ENCODE data around the gene KCNQ2. TPM values are rescaled to one million over a fixed set of nuclear protein-coding genes. Genes with fewer than 3 reads are reported as not detected.

Gene KCNQ2
- total RNA-seq, 1 experiment from 2014 or later, result 0.25 TPM

- H3K27me3 Mint-ChIP-seq (ENCODE audit: insufficient read depth, unreplicated experiment), result peaks cover 49% of the 10 kb centered on the region
- DNase-seq, result no peak
- no peak overlapping the region for H3K4me3 Mint-ChIP-seq (ENCODE audit: unreplicated experiment)
- no peak overlapping the region for H3K27ac Mint-ChIP-seq (ENCODE audit: unreplicated experiment)
- no peaks in the 10 kb centered on the region for H3K36me3 ChIP-seq (ENCODE audit: control insufficient read depth, insufficient read depth, low read length)
- peaks cover 4% of the 10 kb centered on the region for H3K36me3 Mint-ChIP-seq (ENCODE audit: insufficient read depth, unreplicated experiment)
- BruUV-seq (replicated peaks), result no TSS peak
- POLR2A ChIA-PET, result no interaction called here
- H3K4me1 ChIP-seq, result peaks cover 6% of the 10 kb centered on the region; the same call in 1 of the 2 replicates
- no peak for TF ChIP-seq CTCF (IDR thresholded peaks at IDR 0.05; ENCODE audit: insufficient read depth in 1 of 2, low read depth in 1 of 2, low read length in 1 of 2, severe bottlenecking in 1 of 2, unreplicated experiment in 1 of 2)
- CTCF ChIA-PET, result no interaction called here
- H3K9me3 ChIP-seq, result no peaks in the 10 kb centered on the region
- H3K27me3 ChIP-seq (replicated peaks; ENCODE audit: control insufficient read depth, insufficient read depth, low read length), result peaks cover 1% of the 10 kb centered on the region
- intact Hi-C loops (cut with micrococcal nuclease; ENCODE audit: unreplicated experiment), result no loop called here
- no peak overlapping the region for H3K4me3 ChIP-seq (ENCODE audit: low read depth, low read length)
- H3K4me1 Mint-ChIP-seq (ENCODE audit: low read depth, unreplicated experiment), result no peaks in the 10 kb centered on the region
- H3K9me3 Mint-ChIP-seq (ENCODE audit: unreplicated experiment), result no peaks in the 10 kb centered on the region
Measured at GRCh38 chr20:63473555-63474449, 1.3 kb upstream of the KCNQ2 start.

- peaks cover 48% of the 10 kb centered on the region for H3K27me3 Mint-ChIP-seq (ENCODE audit: insufficient read depth, unreplicated experiment)
- no peak overlapping the region for H3K4me3 ChIP-seq (ENCODE audit: low read depth, low read length)
- H3K9me3 ChIP-seq, result no peaks in the 10 kb centered on the region
- DNase-seq, result no peak
- intact Hi-C loops (cut with micrococcal nuclease; ENCODE audit: unreplicated experiment), result no loop called here
- TF ChIP-seq CTCF (IDR thresholded peaks at IDR 0.05; ENCODE audit: insufficient read depth in 1 of 2, low read depth in 1 of 2, low read length in 1 of 2, severe bottlenecking in 1 of 2, unreplicated experiment in 1 of 2), result no peak
- H3K36me3 Mint-ChIP-seq (ENCODE audit: insufficient read depth, unreplicated experiment), result peaks cover 4% of the 10 kb centered on the region
- H3K27ac Mint-ChIP-seq (ENCODE audit: unreplicated experiment), result no peak overlapping the region
- peaks cover 6% of the 10 kb centered on the region; the same call in 1 of the 2 replicates for H3K4me1 ChIP-seq
- peaks cover 1% of the 10 kb centered on the region for H3K27me3 ChIP-seq (replicated peaks; ENCODE audit: control insufficient read depth, insufficient read depth, low read length)
- H3K9me3 Mint-ChIP-seq (ENCODE audit: unreplicated experiment), result no peaks in the 10 kb centered on the region
- no peaks in the 10 kb centered on the region for H3K36me3 ChIP-seq (ENCODE audit: control insufficient read depth, insufficient read depth, low read length)
- H3K4me1 Mint-ChIP-seq (ENCODE audit: low read depth, unreplicated experiment), result no peaks in the 10 kb centered on the region
- no TSS peak for BruUV-seq (replicated peaks)
- ChIA-PET CTCF (no interaction called here), POLR2A (no interaction called here)
- H3K4me3 Mint-ChIP-seq (ENCODE audit: unreplicated experiment), result no peak overlapping the region
Measured at GRCh38 chr20:63472862-63473390, 471 bp upstream of the KCNQ2 start.

GRCh38 chr20:63471717-63471980 is 806 bp downstream of the KCNQ2 start:
- H3K9me3 ChIP-seq, result no peaks in the 10 kb centered on the region
- ChIA-PET CTCF (interaction anchor here (0.6 kb wide), 2 partner anchors 172 to 180 kb away, joined by 3 to 5 read pairs; no protein-coding TSS in a partner anchor), POLR2A (no interaction called here)
- no peak overlapping the region for H3K4me3 ChIP-seq (ENCODE audit: low read depth, low read length)
- H3K27me3 Mint-ChIP-seq (ENCODE audit: insufficient read depth, unreplicated experiment), result peaks cover 48% of the 10 kb centered on the region
- H3K36me3 ChIP-seq (ENCODE audit: control insufficient read depth, insufficient read depth, low read length), result no peaks in the 10 kb centered on the region
- H3K4me1 ChIP-seq, result peaks cover 6% of the 10 kb centered on the region; the same call in 1 of the 2 replicates
- TF ChIP-seq CTCF (IDR thresholded peaks at IDR 0.05; ENCODE audit: insufficient read depth in 1 of 2, low read depth in 1 of 2, low read length in 1 of 2, severe bottlenecking in 1 of 2, unreplicated experiment in 1 of 2), result no peak
- peaks cover 4% of the 10 kb centered on the region for H3K36me3 Mint-ChIP-seq (ENCODE audit: insufficient read depth, unreplicated experiment)
- no peak overlapping the region for H3K27ac Mint-ChIP-seq (ENCODE audit: unreplicated experiment)
- H3K9me3 Mint-ChIP-seq (ENCODE audit: unreplicated experiment), result no peaks in the 10 kb centered on the region
- peaks cover 3% of the 10 kb centered on the region for H3K27me3 ChIP-seq (replicated peaks; ENCODE audit: control insufficient read depth, insufficient read depth, low read length)
- intact Hi-C loops (cut with micrococcal nuclease; ENCODE audit: unreplicated experiment), result no loop called here
- BruUV-seq (replicated peaks), result no TSS peak
- no peak for DNase-seq
- H3K4me3 Mint-ChIP-seq (ENCODE audit: unreplicated experiment), result no peak overlapping the region
- no peaks in the 10 kb centered on the region for H3K4me1 Mint-ChIP-seq (ENCODE audit: low read depth, unreplicated experiment)

All from Caco-2 (cell line).